ENCODE results near the gene DCT.

- TF ChIP-seq CTCF (conservative IDR thresholded peaks at IDR 0.05) (no peak), EZH2 (IDR thresholded peaks at IDR 0.05; ENCODE audit: low read depth) (no peak)
Observed at GRCh38 chr13:94389604-94390351, 89.7 kb downstream of the DCT start.
